ENCODE data around the gene FZD4. TPM values are rescaled to one million over a fixed set of nuclear protein-coding genes. Genes with fewer than 3 reads are reported as not detected.
A peak's percentile ranks its signal among the peaks of the same experiment; 100 is the strongest.

Gene FZD4
- total and polyA plus RNA-seq, 9 donors, result 14.0 to 53.5 (median 23.3) TPM

DNA sequence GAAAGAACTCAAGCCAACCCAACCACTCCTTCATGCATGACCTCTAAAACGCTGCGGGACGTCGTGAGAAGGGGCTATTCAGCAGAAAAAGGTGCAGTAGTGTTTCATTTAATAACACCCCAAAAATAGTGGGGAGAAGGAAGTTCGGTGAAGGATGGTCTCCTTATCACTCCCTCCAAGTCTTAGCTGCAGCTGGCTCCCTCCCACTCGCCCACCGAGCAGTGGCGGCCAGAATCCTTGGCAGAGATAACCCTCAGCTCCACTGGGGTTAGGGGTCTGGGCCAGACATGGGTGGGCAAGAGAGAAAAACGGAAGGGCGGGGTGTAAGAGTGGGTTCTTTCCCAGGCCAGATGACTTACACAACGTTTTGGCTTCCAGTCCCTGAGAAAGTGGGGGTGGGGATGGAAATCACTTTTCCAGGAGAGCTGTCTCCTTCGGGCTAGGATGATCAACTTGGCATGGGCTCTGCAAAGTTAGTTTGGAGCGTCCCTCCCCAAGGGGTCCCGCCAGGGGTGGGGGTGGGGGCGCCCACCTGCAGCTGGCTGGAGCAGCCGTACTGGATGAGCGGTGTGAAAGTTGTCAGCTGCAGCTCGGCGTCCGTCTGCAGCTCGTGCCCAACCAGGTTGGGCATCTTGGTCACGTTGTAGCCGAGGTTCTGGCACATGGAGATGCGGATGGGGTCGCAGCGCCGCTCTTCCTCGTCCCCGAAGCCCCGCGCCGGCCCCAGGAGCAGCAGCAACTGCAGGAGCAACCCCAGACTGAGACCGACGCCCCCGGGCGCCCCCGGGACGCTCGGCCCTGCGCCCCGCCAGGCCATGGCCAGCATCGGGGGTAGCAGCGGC, 705 bp downstream of the FZD4 start:
- peak; percentile 31 to 63 (median 60) for DNase-seq
- TF ChIP-seq POLR2A (IDR thresholded peaks at IDR 0.05) (no peak), EP300 (IDR thresholded peaks at IDR 0.05) (no peak)
- TF ChIP-seq, protein P1, sequence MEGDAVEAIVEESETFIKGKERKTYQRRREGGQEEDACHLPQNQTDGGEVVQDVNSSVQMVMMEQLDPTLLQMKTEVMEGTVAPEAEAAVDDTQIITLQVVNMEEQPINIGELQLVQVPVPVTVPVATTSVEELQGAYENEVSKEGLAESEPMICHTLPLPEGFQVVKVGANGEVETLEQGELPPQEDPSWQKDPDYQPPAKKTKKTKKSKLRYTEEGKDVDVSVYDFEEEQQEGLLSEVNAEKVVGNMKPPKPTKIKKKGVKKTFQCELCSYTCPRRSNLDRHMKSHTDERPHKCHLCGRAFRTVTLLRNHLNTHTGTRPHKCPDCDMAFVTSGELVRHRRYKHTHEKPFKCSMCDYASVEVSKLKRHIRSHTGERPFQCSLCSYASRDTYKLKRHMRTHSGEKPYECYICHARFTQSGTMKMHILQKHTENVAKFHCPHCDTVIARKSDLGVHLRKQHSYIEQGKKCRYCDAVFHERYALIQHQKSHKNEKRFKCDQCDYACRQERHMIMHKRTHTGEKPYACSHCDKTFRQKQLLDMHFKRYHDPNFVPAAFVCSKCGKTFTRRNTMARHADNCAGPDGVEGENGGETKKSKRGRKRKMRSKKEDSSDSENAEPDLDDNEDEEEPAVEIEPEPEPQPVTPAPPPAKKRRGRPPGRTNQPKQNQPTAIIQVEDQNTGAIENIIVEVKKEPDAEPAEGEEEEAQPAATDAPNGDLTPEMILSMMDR (IDR thresholded peaks at IDR 0.05), result no peak
- Histone ChIP-seq H3K27ac (peak overlapping the region; percentile 44 to 91), H3K27me3 (no peaks in the 10 kb centered on the region), H3K9me3 (no peaks in the 10 kb centered on the region), H3K4me3 (peak overlapping the region; percentile 99), H3K36me3 (no peaks in the 10 kb centered on the region), H3K4me1 (ENCODE audit: insufficient read depth) (peaks cover 11% of the 10 kb centered on the region)
- 1% methylated on average over 33 to 43 of the region's 43 CpGs for WGBS, 3 donors
- intact Hi-C loops (cut with DNase I), result loop anchor here in 2 of 4 donors (5.0 to 10.0 kb wide), 2 partner anchors 80 to 83 kb away; partner anchors contain the start of gene TMEM135 (in 2 of the 2)

- no peak for DNase-seq
- no peak overlapping the region for H3K27ac ChIP-seq
- WGBS, 3 donors, result 48 to 52% (median 49%) methylated on average over 8 of the region's 8 CpGs
Measured at GRCh38 chr11:86952221-86952875, 2.8 kb downstream of the FZD4 start.

GRCh38 chr11:86951706-86952105, 3.5 kb downstream of the FZD4 start:
- TF ChIP-seq EP300 (IDR thresholded peaks at IDR 0.05) (no peak), POLR2A (IDR thresholded peaks at IDR 0.05) (no peak)
- TF ChIP-seq, protein P1 (IDR thresholded peaks at IDR 0.05), result no peak
- Histone ChIP-seq H3K4me1 (ENCODE audit: insufficient read depth) (peaks cover 24% of the 10 kb centered on the region), H3K36me3 (no peaks in the 10 kb centered on the region), H3K4me3 (no peak overlapping the region), H3K9me3 (no peaks in the 10 kb centered on the region), H3K27me3 (no peaks in the 10 kb centered on the region), H3K27ac (no peak overlapping the region)
- no peak for DNase-seq
- 72 to 83% (median 72%) methylated on average over 3 of the region's 3 CpGs for WGBS, 3 donors
- intact Hi-C loops (cut with DNase I), result loop anchor here in 2 of 4 donors (5.0 to 10.0 kb wide), 2 partner anchors 83 to 86 kb away; partner anchors contain the start of gene TMEM135 (in 2 of the 2)

More at GRCh38 chr11:86952221-86952875, 2.8 kb downstream of the FZD4 start:
- no peaks in the 10 kb centered on the region for H3K27me3 ChIP-seq
- H3K4me1 ChIP-seq (ENCODE audit: insufficient read depth), result peaks cover 22% of the 10 kb centered on the region
- no peak for TF ChIP-seq EP300 (IDR thresholded peaks at IDR 0.05)
- TF ChIP-seq, protein P1 (IDR thresholded peaks at IDR 0.05), result no peak
- TF ChIP-seq POLR2A (IDR thresholded peaks at IDR 0.05), result no peak
- H3K9me3 ChIP-seq, result no peaks in the 10 kb centered on the region
- H3K36me3 ChIP-seq, result no peaks in the 10 kb centered on the region
- intact Hi-C loops (cut with DNase I), result loop anchor here in 2 of 4 donors (5.0 to 10.0 kb wide), 2 partner anchors 82 to 85 kb away; partner anchors contain the start of gene TMEM135 (in 2 of the 2)
- peak overlapping the region; percentile 99 for H3K4me3 ChIP-seq

DNA sequence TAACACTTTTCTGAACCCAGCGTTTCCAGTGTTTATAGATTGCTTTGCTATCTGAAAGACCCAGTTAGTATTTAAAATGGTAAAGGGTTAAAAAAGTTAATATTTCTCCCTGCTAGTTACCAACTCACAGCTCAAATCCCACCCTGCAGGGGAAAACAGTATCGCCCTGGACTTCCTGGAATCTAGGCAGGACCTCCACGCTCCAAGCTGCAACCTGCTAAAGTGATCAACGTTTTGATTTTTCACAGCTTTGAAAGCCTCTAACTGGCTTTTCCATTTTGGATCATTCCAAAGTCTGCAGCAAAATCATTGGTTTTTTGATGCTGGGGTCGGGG, 4.6 kb downstream of the FZD4 start:
- H3K4me1 ChIP-seq (ENCODE audit: insufficient read depth), result peaks cover 24% of the 10 kb centered on the region
- 7 to 19% (median 9%) methylated on average over 5 of the region's 5 CpGs for WGBS, 3 donors
- H3K27ac ChIP-seq, result peak overlapping the region in 1 of 2 donors; percentile 11
- H3K36me3 ChIP-seq, result no peaks in the 10 kb centered on the region
- DNase-seq, result no peak
- H3K27me3 ChIP-seq, result no peaks in the 10 kb centered on the region
- H3K4me3 ChIP-seq, result peak overlapping the region; percentile 3
- no peaks in the 10 kb centered on the region for H3K9me3 ChIP-seq
- intact Hi-C loops (cut with DNase I), result loop anchor here in 2 of 4 donors (5.0 to 10.0 kb wide), 2 partner anchors 84 to 87 kb away; partner anchors contain the start of gene TMEM135 (in 2 of the 2)
- no peak for TF ChIP-seq EP300 (IDR thresholded peaks at IDR 0.05)
- no peak for TF ChIP-seq POLR2A (IDR thresholded peaks at IDR 0.05)
- TF ChIP-seq, protein P1 (IDR thresholded peaks at IDR 0.05), result no peak

Measured in ovary (tissue), 9 donors.